Left renal pelvis (tissue), 4 donors: Measurements from ENCODE around the gene POP5. TPM values are rescaled to one million over a fixed set of nuclear protein-coding genes. Genes with fewer than 3 reads are reported as not detected.
A peak's percentile ranks its signal among the peaks of the same experiment; 100 is the strongest.

Experiments
- DNase-seq, 4 donors: peaks; one replicate each; pipeline ENCODE4 v3.0.0-alpha.2; 2013; ENCODE audit warnings: low read depth in 4 of 4, low spot score in 3 of 4
- polyA plus RNA-seq, 4 donors: library from polyadenylated mRNA; unstranded; fragments of 120-200 nt; gene quantifications; one replicate each; pipeline ENCODE4 v1.2.1, GENCODE V29; 2013; ENCODE audit not compliant: insufficient read length in 4 of 4

POP5 gene
- polyA plus RNA-seq, 4 donors: 32.9 to 57.6 (median 45.6) TPM

GRCh38 chr12:120590741-120591407, 9.7 kb upstream of the POP5 start:
- DNase-seq: no peak

GRCh38 chr12:120588948-120589930, 8.0 kb upstream of the POP5 start:
- DNase-seq: no peak

- DNase-seq: no peak
Measured at GRCh38 chr12:120588371-120588770, 7.2 kb upstream of the POP5 start.

GRCh38 chr12:120586860-120587259, 5.7 kb upstream of the POP5 start:
- DNase-seq: no peak

- no peak for DNase-seq
Measured at GRCh38 chr12:120586206-120586605, 5.0 kb upstream of the POP5 start.

GRCh38 chr12:120584343-120585149, 3.3 kb upstream of the POP5 start:
- DNase-seq: no peak

- peak in 1 of 4 donors; percentile 46 for DNase-seq
Measured at GRCh38 chr12:120583478-120584030, 2.4 kb upstream of the POP5 start.

- no peak for DNase-seq
Measured at GRCh38 chr12:120581998-120582397, 796 bp upstream of the POP5 start.

- no peak for DNase-seq
Measured at GRCh38 chr12:120579179-120579578, 2.0 kb downstream of the POP5 start.

GRCh38 chr12:120574106-120574505, 7.1 kb downstream of the POP5 start:
- DNase-seq: no peak

GRCh38 chr12:120573560-120573959, 7.6 kb downstream of the POP5 start:
- DNase-seq: no peak

GRCh38 chr12:120571299-120571698, 9.9 kb downstream of the POP5 start:
- DNase-seq: no peak

- DNase-seq: no peak
Measured at GRCh38 chr12:120563495-120563894, 17.7 kb downstream of the POP5 start.

GRCh38 chr12:120562906-120563305, 18.3 kb downstream of the POP5 start:
- DNase-seq: no peak

- DNase-seq: no peak
Measured at GRCh38 chr12:120557589-120557988, 23.6 kb downstream of the POP5 start.

- no peak for DNase-seq
Measured at GRCh38 chr12:120554678-120555077, 26.5 kb downstream of the POP5 start.

- no peak for DNase-seq
Measured at GRCh38 chr12:120546050-120546386, 35.2 kb downstream of the POP5 start.

GRCh38 chr12:120544691-120545090, 36.5 kb downstream of the POP5 start:
- DNase-seq: no peak

GRCh38 chr12:120542166-120542565, 39.0 kb downstream of the POP5 start:
- no peak for DNase-seq

GRCh38 chr12:120540445-120540844, 40.8 kb downstream of the POP5 start:
- no peak for DNase-seq

- DNase-seq: no peak
Measured at GRCh38 chr12:120539303-120539702, 41.9 kb downstream of the POP5 start.
